ENCODE results near the gene ZBTB7C. TPM values are rescaled to one million over a fixed set of nuclear protein-coding genes. Genes with fewer than 3 reads are reported as not detected.

Gene ZBTB7C
- total and polyA plus RNA-seq, 2 of the 4 experiments (the other 2 are of a cell fraction): not detected

DNA sequence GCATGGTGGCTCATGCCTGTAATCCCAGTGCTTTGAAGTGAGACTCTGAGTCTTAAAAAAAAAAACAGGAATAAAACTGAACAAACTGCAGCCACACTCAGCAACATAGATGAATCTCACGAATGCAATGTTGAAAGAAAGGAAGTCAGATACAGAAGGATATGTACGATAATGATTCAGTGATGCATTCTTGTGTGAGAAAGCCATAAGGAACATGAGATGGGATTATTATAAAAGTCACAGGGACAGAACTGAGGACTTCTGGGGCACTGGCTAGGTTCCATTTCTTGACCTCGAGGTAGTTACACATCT, 421.8 kb downstream of the ZBTB7C start:
- Histone ChIP-seq H3K9me1 (ENCODE audit: insufficient read depth, low read length) (no peaks in the 10 kb centered on the region), H3K4me3 (ENCODE audit: insufficient read depth, low read depth, low read length) (no peak overlapping the region), H3K9ac (ENCODE audit: low read depth, low read length) (no peak overlapping the region), H4K8ac (ENCODE audit: low read depth in 2 of 2, low read length in 2 of 2) (no peak overlapping the region), H2AFZ (replicated peaks; ENCODE audit: low read length, poor library complexity) (no peak overlapping the region), H2AK5ac (ENCODE audit: low read depth, low read length) (no peak overlapping the region), H4K5ac (ENCODE audit: low read depth, low read length) (no peak overlapping the region), H3K36me3 (ENCODE audit: control insufficient read depth, insufficient read depth, low read length) (no peaks in the 10 kb centered on the region), H3K14ac (replicated peaks; ENCODE audit: low read depth, low read length) (no peak overlapping the region), H4K91ac (ENCODE audit: insufficient read depth, low read depth, low read length) (no peak overlapping the region), H3K56ac (ENCODE audit: extremely low read depth, insufficient read depth, low read length) (no peak overlapping the region), H3K79me1 (ENCODE audit: low read depth in 1 of 2, low read length in 2 of 2) (no peaks in the 10 kb centered on the region), H3K27ac (ENCODE audit: insufficient read depth, low read length) (no peak overlapping the region), H2BK120ac (ENCODE audit: low read depth, low read length) (no peak overlapping the region), H2BK20ac (ENCODE audit: low read depth, low read length) (no peak overlapping the region), H3K4ac (ENCODE audit: low read depth, low read length) (no peak overlapping the region), H3K27me3 (ENCODE audit: control insufficient read depth, insufficient read depth, low read length) (peaks cover 4% of the 10 kb centered on the region), H2BK15ac (ENCODE audit: low read depth, low read length) (no peak overlapping the region), H4K20me1 (ENCODE audit: insufficient read depth, low read length) (no peaks in the 10 kb centered on the region), H3K9me3 (ENCODE audit: control insufficient read depth, insufficient read depth, low read length) (no peaks in the 10 kb centered on the region), H3K18ac (ENCODE audit: low read depth, low read length) (no peak overlapping the region), H2AK9ac (replicated peaks; ENCODE audit: low read depth, low read length, poor library complexity) (no peak overlapping the region), H3K4me1 (ENCODE audit: control insufficient read depth, insufficient read depth, low read length) (no peaks in the 10 kb centered on the region), H3K4me2 (ENCODE audit: low read depth, low read length) (no peak overlapping the region), H2BK5ac (ENCODE audit: low read depth, low read length, poor library complexity, severe bottlenecking) (no peak overlapping the region), H3K23ac (ENCODE audit: low read depth, low read length) (no peak overlapping the region)
- BruUV-seq (replicated peaks): no TSS peak
- WGBS, 2 experiments (ENCODE audit: extremely low coverage in 2 of 2, insufficient read length in 1 of 2): no CpG with 5 or more reads among the region's 3 CpGs
- POLR2A ChIA-PET (ENCODE audit: unreplicated experiment): no interaction called here
- dilution Hi-C loops (cut with HindIII; ENCODE audit: low sequenced_read_pairs, unreplicated experiment): no loop called here
- intact Hi-C loops (cut with micrococcal nuclease): no loop called here
- CTCF ChIA-PET: interaction anchor here (1.1 kb wide), 1 partner anchor 10 kb away, joined by 4 read pairs; no protein-coding TSS in a partner anchor
- DNase-seq: no peak
- no peak for ATAC-seq (ENCODE audit: low read depth)
- no peak for TF ChIP-seq BHLHE40 (IDR thresholded peaks at IDR 0.05; ENCODE audit: low read depth, low read length)
- TF ChIP-seq CHD1 (IDR thresholded peaks at IDR 0.05; ENCODE audit: low read depth, low read length): no peak
- no peak for TF ChIP-seq MAZ (IDR thresholded peaks at IDR 0.05; ENCODE audit: borderline replicate concordance, low read depth, low read length)
- no peak for TF ChIP-seq RFX5 (IDR thresholded peaks at IDR 0.05; ENCODE audit: low read depth, low read length)
- no peak for TF ChIP-seq MXI1 (IDR thresholded peaks at IDR 0.05; ENCODE audit: borderline replicate concordance, low read depth, low read length)
- no peak for TF ChIP-seq FOS (IDR thresholded peaks at IDR 0.05; ENCODE audit: low read depth, low read length)
- TF ChIP-seq NFE2L2 (IDR thresholded peaks at IDR 0.05; ENCODE audit: low read depth, low read length): no peak
- in situ Hi-C loops (cut with MboI; ENCODE audit: low sequenced_read_pairs): no loop called here
